ENCODE data around the gene IL22RA1.

Gene IL22RA1

DNA sequence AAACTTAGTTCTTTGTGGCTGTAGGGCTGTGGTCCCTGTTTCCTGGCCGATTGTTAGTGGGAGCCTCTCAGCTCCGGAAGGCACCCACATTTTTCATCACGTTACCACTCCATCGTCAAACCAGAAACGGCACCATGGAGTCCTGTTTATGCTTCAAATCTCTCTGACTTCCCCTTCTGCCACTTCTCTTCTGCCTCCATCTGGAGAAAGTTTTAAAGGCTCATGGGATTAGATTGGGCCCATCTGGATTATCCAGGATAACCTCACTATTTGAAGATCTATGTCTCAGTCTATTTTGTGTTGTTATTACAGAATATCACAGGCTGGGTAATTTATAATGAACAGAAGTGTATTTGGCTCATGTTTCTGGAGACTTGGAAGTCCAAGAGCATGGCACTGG, 19.3 kb upstream of the IL22RA1 start:
- no peaks in the 10 kb centered on the region for H3K9me2 ChIP-seq (ENCODE audit: low read depth, low read length)
- peaks cover 94% of the 10 kb centered on the region for H3K36me3 ChIP-seq (ENCODE audit: insufficient read depth, low read length)
- H3K4me1 ChIP-seq (ENCODE audit: insufficient read depth, low read length, severe bottlenecking): no peaks in the 10 kb centered on the region
- no peaks in the 10 kb centered on the region for H3F3A ChIP-seq (ENCODE audit: insufficient read depth, low read length)
- H3K27me3 ChIP-seq (ENCODE audit: insufficient read depth, low read length): no peaks in the 10 kb centered on the region
- no peak overlapping the region for H3K4me2 ChIP-seq (ENCODE audit: low read length)
- no peaks in the 10 kb centered on the region for H3K9me3 ChIP-seq (ENCODE audit: low read length)
- peak overlapping the region; percentile 42 for H3K27ac ChIP-seq (ENCODE audit: low read depth, low read length, poor library complexity, severe bottlenecking)
- no peak overlapping the region for H3K4me3 ChIP-seq (ENCODE audit: low read depth, low read length, poor library complexity, severe bottlenecking)
- no peaks in the 10 kb centered on the region for H4K20me1 ChIP-seq (ENCODE audit: insufficient read depth, low read length)
- no peak overlapping the region for H3K9ac ChIP-seq (ENCODE audit: low read length)
- H2AFZ ChIP-seq (ENCODE audit: low read length): no peak overlapping the region
- no peak for TF ChIP-seq EZH2 (IDR thresholded peaks at IDR 0.05; ENCODE audit: borderline replicate concordance, low read length)
- TF ChIP-seq, protein P1, sequence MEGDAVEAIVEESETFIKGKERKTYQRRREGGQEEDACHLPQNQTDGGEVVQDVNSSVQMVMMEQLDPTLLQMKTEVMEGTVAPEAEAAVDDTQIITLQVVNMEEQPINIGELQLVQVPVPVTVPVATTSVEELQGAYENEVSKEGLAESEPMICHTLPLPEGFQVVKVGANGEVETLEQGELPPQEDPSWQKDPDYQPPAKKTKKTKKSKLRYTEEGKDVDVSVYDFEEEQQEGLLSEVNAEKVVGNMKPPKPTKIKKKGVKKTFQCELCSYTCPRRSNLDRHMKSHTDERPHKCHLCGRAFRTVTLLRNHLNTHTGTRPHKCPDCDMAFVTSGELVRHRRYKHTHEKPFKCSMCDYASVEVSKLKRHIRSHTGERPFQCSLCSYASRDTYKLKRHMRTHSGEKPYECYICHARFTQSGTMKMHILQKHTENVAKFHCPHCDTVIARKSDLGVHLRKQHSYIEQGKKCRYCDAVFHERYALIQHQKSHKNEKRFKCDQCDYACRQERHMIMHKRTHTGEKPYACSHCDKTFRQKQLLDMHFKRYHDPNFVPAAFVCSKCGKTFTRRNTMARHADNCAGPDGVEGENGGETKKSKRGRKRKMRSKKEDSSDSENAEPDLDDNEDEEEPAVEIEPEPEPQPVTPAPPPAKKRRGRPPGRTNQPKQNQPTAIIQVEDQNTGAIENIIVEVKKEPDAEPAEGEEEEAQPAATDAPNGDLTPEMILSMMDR (IDR thresholded peaks at IDR 0.05; ENCODE audit: low read length): no peak
- no peaks in the 10 kb centered on the region for H3K79me2 ChIP-seq (ENCODE audit: insufficient read depth, low read length)

DNA sequence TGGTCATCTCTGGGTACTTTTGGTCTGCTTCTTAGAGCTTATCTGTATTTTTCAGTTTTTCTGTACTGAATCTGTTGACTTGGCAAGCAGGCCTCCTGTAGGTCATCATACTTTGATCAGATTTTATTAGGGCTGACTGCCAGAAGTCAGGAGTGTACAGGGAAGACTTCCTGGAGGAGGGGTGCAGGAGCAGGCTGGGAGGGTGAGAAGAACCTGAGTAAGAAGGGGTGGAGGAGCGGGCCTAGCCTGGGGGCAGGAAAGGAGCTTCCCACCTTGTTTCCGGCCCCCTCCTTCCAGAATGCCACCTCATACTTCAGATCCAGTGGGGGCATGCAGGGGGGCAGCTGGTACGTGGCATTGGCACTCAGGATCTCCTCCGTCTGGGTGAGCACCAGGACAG, 18.3 kb upstream of the IL22RA1 start:
- no peak for TF ChIP-seq EZH2 (IDR thresholded peaks at IDR 0.05; ENCODE audit: borderline replicate concordance, low read length)
- TF ChIP-seq, protein P1 (IDR thresholded peaks at IDR 0.05; ENCODE audit: low read length): no peak
- H3K4me1 ChIP-seq (ENCODE audit: insufficient read depth, low read length, severe bottlenecking): no peaks in the 10 kb centered on the region
- no peaks in the 10 kb centered on the region for H3K27me3 ChIP-seq (ENCODE audit: insufficient read depth, low read length)
- no peaks in the 10 kb centered on the region for H4K20me1 ChIP-seq (ENCODE audit: insufficient read depth, low read length)
- no peaks in the 10 kb centered on the region for H3K9me2 ChIP-seq (ENCODE audit: low read depth, low read length)
- H3K4me2 ChIP-seq (ENCODE audit: low read length): no peak overlapping the region
- H3K9ac ChIP-seq (ENCODE audit: low read length): no peak overlapping the region
- H3K79me2 ChIP-seq (ENCODE audit: insufficient read depth, low read length): no peaks in the 10 kb centered on the region
- H3K36me3 ChIP-seq (ENCODE audit: insufficient read depth, low read length): peaks cover 94% of the 10 kb centered on the region
- no peak overlapping the region for H2AFZ ChIP-seq (ENCODE audit: low read length)
- no peaks in the 10 kb centered on the region for H3F3A ChIP-seq (ENCODE audit: insufficient read depth, low read length)
- no peak overlapping the region for H3K27ac ChIP-seq (ENCODE audit: low read depth, low read length, poor library complexity, severe bottlenecking)
- no peak overlapping the region for H3K4me3 ChIP-seq (ENCODE audit: low read depth, low read length, poor library complexity, severe bottlenecking)
- H3K9me3 ChIP-seq (ENCODE audit: low read length): no peaks in the 10 kb centered on the region

DNA sequence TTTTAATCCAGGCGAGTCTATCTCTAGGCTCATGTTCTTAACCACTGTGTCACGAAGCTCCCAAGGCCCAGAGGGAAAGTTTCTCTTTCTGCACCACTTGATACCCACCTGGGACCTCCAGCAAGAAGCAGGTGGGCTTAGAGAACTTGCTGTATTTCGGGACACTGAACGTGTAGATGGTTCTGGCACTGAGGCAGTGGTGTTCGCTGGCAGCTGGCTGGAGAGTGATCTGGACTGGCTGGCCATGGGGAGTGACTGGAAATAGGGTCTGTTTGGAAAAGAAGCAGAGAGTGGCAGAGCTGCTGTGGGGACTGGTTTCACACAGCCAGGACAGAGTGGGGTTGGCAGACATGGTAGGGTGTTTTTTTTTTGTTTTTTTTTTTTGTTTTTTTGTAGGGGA, 16.4 kb upstream of the IL22RA1 start:
- Histone ChIP-seq H3K4me2 (ENCODE audit: low read length) (no peak overlapping the region), H3K4me3 (ENCODE audit: low read depth, low read length, poor library complexity, severe bottlenecking) (no peak overlapping the region), H3K36me3 (ENCODE audit: insufficient read depth, low read length) (peaks cover 90% of the 10 kb centered on the region), H3K27ac (ENCODE audit: low read depth, low read length, poor library complexity, severe bottlenecking) (peak overlapping the region; percentile 33), H3K4me1 (ENCODE audit: insufficient read depth, low read length, severe bottlenecking) (peaks cover 12% of the 10 kb centered on the region), H3F3A (ENCODE audit: insufficient read depth, low read length) (no peaks in the 10 kb centered on the region), H3K9ac (ENCODE audit: low read length) (no peak overlapping the region), H2AFZ (ENCODE audit: low read length) (no peak overlapping the region), H3K9me3 (ENCODE audit: low read length) (no peaks in the 10 kb centered on the region), H4K20me1 (ENCODE audit: insufficient read depth, low read length) (no peaks in the 10 kb centered on the region), H3K79me2 (ENCODE audit: insufficient read depth, low read length) (no peaks in the 10 kb centered on the region), H3K9me2 (ENCODE audit: low read depth, low read length) (no peaks in the 10 kb centered on the region), H3K27me3 (ENCODE audit: insufficient read depth, low read length) (no peaks in the 10 kb centered on the region)
- TF ChIP-seq, protein P1 (IDR thresholded peaks at IDR 0.05; ENCODE audit: low read length): no peak
- TF ChIP-seq EZH2 (IDR thresholded peaks at IDR 0.05; ENCODE audit: borderline replicate concordance, low read length): no peak
